Sigmoid colon (tissue), 7 donors: Measurements from ENCODE around the gene PAK6. TPM values are rescaled to one million over a fixed set of nuclear protein-coding genes. Genes with fewer than 3 reads are reported as not detected.

Source experiments
- DNase-seq: peaks from one replicate; pipeline ENCODE4 v3.0.0-alpha.2; 2019
- H3K27ac ChIP-seq, 4 donors: fragments of 200-600 bp; sonication (generic); one replicate each; pipeline ENCODE4 v1.5.1; 2016 to 2019; ENCODE audit warnings: mild to moderate bottlenecking in 1 of 4
- H3K27me3 ChIP-seq, 3 donors: fragments of 200-600 bp; sonication (generic); one replicate each; pipeline ENCODE4 v1.5.1; 2019; ENCODE audit warnings: mild to moderate bottlenecking in 1 of 3
- H3K36me3 ChIP-seq, 4 donors: fragments of 200-600 bp; sonication (generic); one replicate each; pipeline ENCODE4 v1.5.1; 2016 to 2019
- H3K4me1 ChIP-seq, 4 donors: fragments of 200-600 bp; sonication (generic); one replicate each; pipeline ENCODE4 v1.5.1; 2017 to 2019
- H3K4me3 ChIP-seq, 4 donors: fragments of 200-600 bp; sonication (generic); one replicate each; pipeline ENCODE4 v1.5.1; 2017 to 2019; ENCODE audit warnings: mild to moderate bottlenecking in 2 of 4, moderate library complexity in 1 of 4
- H3K9me3 ChIP-seq, 4 donors: fragments of 200-600 bp in 3 of 4; sonication (generic) in 3 of 4; one replicate each; pipeline versions ENCODE4 v1.5.1 to v1.6.1; 2013 to 2019
- EP300 ChIP-seq, 4 donors: sonication (generic); formaldehyde crosslinking; IDR thresholded peaks; one replicate each; pipeline ENCODE4 v1.6.1; 2017; ENCODE audit warnings: antibody characterized with exemption in 4 of 4
- POLR2A ChIP-seq, 2 donors: fragments of 450-650 bp; IDR thresholded peaks; one replicate each; pipeline ENCODE4 v1.6.1; 2016; ENCODE audit warnings: antibody characterized with exemption in 2 of 2, mild to moderate bottlenecking in 2 of 2, moderate library complexity in 2 of 2
- POLR2AphosphoS5 ChIP-seq, 4 donors: sonication (generic); formaldehyde crosslinking; IDR thresholded peaks; one replicate each; pipeline ENCODE4 v1.6.1; 2017; ENCODE audit warnings: antibody characterized with exemption in 4 of 4
- WGBS, 2 donors: extraction: QIAGEN DNeasy Blood & Tissue Kit; methylation state at CpG; one replicate each; pipeline ENCODE4 v1.1.7; 2013; 5-methylcytosine and 5-hydroxymethylcytosine counted together
- intact Hi-C: fragments of 100-400 bp; cut with DNase I; formaldehyde crosslinking; loops from one replicate; pipeline ENCODE4 v1.15.1; 2023
- polyA plus RNA-seq, 3 donors: library from polyadenylated mRNA; stranded (reverse); fragments of 200-250 nt; gene quantifications; one replicate each; pipeline ENCODE4 v1.2.3, GENCODE V29; 2013
- total RNA-seq, 4 donors: library from RNA; depleted of rRNA; stranded (reverse); fragments of >200 nt; gene quantifications; one replicate each; pipeline ENCODE4 v1.1.0, GENCODE V29; 2016
- TF ChIP-seq, protein P1 (sequence below), 4 experiments: fragments of 450-650 bp in 3 of 4; fragments of 200-600 bp in 1 of 4; IDR thresholded peaks; one replicate each; pipeline ENCODE4 v1.5.1; 2016 to 2019; ENCODE audit warnings: antibody characterized with exemption in 4 of 4, mild to moderate bottlenecking in 3 of 4, moderate library complexity in 2 of 4
- donor health status: healthy with polysubstance abuse.
- donor health status: Bipolar disorder and iron deficiency.
- donor health status: healthy.

PAK6 gene
- total and polyA plus RNA-seq, 7 donors, result 0.33 to 3.0 (median 1.4) TPM

DNA sequence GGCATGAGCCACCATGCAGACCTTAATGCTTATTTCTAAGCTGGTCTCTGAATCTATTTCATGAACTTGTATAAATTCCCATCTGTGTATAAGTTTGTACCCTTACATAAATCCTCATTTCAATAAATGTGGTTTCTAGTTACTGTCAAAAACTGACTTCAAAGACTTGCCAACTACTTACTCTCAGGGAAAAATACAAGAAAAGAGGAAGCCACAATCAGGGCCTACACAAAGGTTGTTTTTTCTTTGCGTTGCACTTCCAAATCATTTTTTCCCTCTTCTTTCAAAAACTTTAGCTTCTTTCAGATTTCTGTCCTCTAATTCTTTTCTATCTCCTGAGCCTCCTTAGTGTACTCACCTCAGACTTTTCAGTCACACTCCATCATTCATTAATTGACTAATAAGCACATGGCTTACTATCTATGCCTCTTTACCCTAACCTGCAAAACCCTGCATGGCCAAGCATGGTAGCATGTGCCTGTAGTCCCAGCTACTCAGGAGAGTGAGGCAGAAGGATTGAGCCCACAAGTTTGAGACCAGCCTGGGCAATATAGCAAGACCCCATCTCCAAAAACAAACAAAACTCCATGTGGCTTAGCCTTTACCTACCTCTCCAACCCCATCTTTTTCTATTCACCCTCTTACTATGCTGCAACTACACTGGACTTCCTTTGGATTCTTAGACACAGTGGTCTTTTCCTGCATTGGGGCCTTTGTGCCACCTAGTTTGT, 40.3 kb upstream of the PAK6 start:
- no peaks in the 10 kb centered on the region for H3K27me3 ChIP-seq
- whole genome bisulfite sequencing, 2 donors, result 66 to 93% methylated on average over 1 of the region's 1 CpG
- DNase-seq, result no peak
- no peaks in the 10 kb centered on the region for H3K36me3 ChIP-seq
- H3K4me3 ChIP-seq, result no peak overlapping the region
- TF ChIP-seq POLR2A (IDR thresholded peaks at IDR 0.05) (no peak), POLR2AphosphoS5 (IDR thresholded peaks at IDR 0.05) (no peak), EP300 (IDR thresholded peaks at IDR 0.05) (no peak)
- TF ChIP-seq, protein P1, sequence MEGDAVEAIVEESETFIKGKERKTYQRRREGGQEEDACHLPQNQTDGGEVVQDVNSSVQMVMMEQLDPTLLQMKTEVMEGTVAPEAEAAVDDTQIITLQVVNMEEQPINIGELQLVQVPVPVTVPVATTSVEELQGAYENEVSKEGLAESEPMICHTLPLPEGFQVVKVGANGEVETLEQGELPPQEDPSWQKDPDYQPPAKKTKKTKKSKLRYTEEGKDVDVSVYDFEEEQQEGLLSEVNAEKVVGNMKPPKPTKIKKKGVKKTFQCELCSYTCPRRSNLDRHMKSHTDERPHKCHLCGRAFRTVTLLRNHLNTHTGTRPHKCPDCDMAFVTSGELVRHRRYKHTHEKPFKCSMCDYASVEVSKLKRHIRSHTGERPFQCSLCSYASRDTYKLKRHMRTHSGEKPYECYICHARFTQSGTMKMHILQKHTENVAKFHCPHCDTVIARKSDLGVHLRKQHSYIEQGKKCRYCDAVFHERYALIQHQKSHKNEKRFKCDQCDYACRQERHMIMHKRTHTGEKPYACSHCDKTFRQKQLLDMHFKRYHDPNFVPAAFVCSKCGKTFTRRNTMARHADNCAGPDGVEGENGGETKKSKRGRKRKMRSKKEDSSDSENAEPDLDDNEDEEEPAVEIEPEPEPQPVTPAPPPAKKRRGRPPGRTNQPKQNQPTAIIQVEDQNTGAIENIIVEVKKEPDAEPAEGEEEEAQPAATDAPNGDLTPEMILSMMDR (IDR thresholded peaks at IDR 0.05), result no peak
- H3K9me3 ChIP-seq, result no peaks in the 10 kb centered on the region
- intact Hi-C loops, result no loop called here
- peaks cover 0 to 2% (median 0%) of the 10 kb centered on the region in 4 donors for H3K4me1 ChIP-seq
- H3K27ac ChIP-seq, result no peak overlapping the region

DNA sequence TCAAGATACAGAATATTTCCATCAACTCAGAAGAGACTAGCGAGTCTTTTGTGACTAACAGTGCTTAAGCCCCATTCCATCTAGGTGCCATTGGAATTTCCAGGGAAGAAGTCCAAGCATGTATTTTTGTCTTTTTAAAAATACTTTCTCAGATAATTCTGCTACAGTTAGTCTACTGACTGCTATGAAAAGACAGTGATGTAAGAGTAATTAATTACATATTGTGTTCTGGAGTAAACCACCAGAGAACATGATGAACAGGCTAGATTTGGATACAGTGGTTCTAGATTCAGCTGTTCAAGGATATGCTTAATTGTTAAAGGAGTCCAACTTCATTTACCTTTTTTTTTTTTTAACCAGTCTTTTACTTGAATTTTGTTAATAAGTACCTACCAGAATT, 34.8 kb upstream of the PAK6 start:
- TF ChIP-seq POLR2AphosphoS5 (IDR thresholded peaks at IDR 0.05) (no peak), POLR2A (IDR thresholded peaks at IDR 0.05) (no peak), EP300 (IDR thresholded peaks at IDR 0.05) (no peak)
- TF ChIP-seq, protein P1 (IDR thresholded peaks at IDR 0.05), result no peak
- Histone ChIP-seq H3K9me3 (no peaks in the 10 kb centered on the region), H3K27me3 (no peaks in the 10 kb centered on the region), H3K4me3 (no peak overlapping the region), H3K27ac (no peak overlapping the region), H3K36me3 (no peaks in the 10 kb centered on the region), H3K4me1 (no peaks in the 10 kb centered on the region)
- no peak for DNase-seq
- intact Hi-C loops, result no loop called here
- 95 to 99% methylated on average over 1 of the region's 1 CpG for WGBS, 2 donors

DNA sequence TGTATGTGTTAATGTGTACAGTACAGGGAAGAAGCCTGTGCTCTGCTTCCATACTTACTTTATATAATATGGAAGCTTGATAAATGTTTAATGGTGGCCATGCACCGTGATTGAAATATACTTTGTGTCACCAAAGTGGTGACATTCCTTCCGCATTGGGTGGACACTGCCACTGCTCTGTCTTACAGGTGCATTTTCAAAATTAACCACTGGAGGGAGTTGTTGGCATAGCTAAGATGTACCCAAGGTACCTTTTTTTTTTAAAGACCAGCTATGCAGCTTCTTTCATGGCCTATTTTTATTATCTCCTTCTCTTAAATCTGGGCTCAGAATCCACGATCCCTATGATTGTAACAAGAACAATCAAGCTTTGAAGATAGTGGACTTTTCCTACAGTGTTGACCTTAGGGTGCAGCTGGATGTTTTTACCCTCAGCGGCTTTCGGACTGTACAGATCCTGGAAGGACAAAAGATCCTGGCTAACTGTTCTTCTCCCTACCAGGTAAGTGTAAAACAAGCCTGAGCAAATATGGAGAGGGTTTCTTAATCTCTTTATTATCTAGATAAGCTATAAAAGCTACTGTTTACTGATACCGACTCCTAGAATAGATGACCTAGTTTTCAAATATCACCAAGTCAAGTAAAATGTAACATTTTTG, 21.6 kb upstream of the PAK6 start:
- no peaks in the 10 kb centered on the region for H3K27me3 ChIP-seq
- DNase-seq, result no peak
- no peaks in the 10 kb centered on the region for H3K9me3 ChIP-seq
- no peak for TF ChIP-seq POLR2AphosphoS5 (IDR thresholded peaks at IDR 0.05)
- TF ChIP-seq, protein P1 (IDR thresholded peaks at IDR 0.05), result peak; percentile 78 to 84 (median 82)
- no peak overlapping the region for H3K27ac ChIP-seq
- H3K4me1 ChIP-seq, result no peaks in the 10 kb centered on the region
- intact Hi-C loops, result loop anchor here (1.0 to 5.0 kb wide), 2 partner anchors 57 to 170 kb away; no protein-coding TSS in a partner anchor
- 20 to 46% methylated on average over 6 of the region's 6 CpGs for whole genome bisulfite sequencing, 2 donors
- no peak overlapping the region for H3K4me3 ChIP-seq
- H3K36me3 ChIP-seq, result no peaks in the 10 kb centered on the region

DNA sequence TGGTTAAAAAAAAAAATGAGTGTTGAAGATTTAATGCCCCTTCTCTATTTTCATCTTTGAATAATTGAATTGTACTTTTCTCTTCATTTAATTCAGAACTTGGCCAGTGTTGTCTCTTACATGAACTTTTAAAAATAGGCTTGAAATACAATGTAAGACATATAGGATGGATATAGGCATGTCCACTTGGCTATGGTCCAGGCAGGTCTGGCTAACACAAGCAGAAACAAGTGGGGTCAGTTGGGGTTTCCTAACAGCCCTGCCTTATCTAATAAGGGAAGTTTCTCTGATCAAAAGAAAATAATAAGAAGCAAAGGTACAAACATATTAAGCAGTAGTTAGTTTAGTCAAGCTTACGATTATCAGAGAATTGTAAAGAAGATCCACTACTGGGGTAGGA, 19.1 kb upstream of the PAK6 start:
- H3K36me3 ChIP-seq, result no peaks in the 10 kb centered on the region
- no peak for TF ChIP-seq POLR2AphosphoS5 (IDR thresholded peaks at IDR 0.05)
- no peak for TF ChIP-seq EP300 (IDR thresholded peaks at IDR 0.05)
- no peak for TF ChIP-seq POLR2A (IDR thresholded peaks at IDR 0.05)
- TF ChIP-seq, protein P1 (IDR thresholded peaks at IDR 0.05), result no peak
- H3K9me3 ChIP-seq, result no peaks in the 10 kb centered on the region

More for the DNA sequence above, 19.1 kb upstream of the PAK6 start:
- 93 to 100% methylated on average over 1 of the region's 1 CpG for WGBS, 2 donors
- Histone ChIP-seq H3K27me3 (no peaks in the 10 kb centered on the region), H3K27ac (no peak overlapping the region), H3K4me1 (no peaks in the 10 kb centered on the region), H3K4me3 (no peak overlapping the region)
- intact Hi-C loops, result loop anchor here (5.0 kb wide), 1 partner anchor 172 kb away; no protein-coding TSS in a partner anchor
- no peak for DNase-seq
